ENCODE data around the gene RIMBP2.

DNA sequence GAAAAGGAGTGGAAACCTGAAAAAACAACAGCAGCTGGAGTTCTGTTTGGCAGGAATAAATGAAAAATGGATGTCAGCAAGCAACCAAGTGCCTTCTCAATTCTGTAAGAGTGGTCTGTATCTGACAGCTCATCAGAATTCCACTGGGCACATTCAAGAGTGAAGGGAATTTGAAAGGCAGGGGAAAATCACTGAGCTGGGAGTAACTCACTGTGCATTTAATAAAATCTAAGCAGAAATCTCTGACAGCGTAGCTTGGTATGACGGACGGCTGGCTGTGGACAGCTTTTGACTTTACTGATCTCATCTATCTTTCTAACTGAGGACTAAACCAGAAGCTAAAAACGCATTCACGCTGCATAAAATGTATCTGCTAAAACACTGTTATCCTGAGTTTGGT, 153.4 kb downstream of the RIMBP2 start:
- TF ChIP-seq, protein P1, sequence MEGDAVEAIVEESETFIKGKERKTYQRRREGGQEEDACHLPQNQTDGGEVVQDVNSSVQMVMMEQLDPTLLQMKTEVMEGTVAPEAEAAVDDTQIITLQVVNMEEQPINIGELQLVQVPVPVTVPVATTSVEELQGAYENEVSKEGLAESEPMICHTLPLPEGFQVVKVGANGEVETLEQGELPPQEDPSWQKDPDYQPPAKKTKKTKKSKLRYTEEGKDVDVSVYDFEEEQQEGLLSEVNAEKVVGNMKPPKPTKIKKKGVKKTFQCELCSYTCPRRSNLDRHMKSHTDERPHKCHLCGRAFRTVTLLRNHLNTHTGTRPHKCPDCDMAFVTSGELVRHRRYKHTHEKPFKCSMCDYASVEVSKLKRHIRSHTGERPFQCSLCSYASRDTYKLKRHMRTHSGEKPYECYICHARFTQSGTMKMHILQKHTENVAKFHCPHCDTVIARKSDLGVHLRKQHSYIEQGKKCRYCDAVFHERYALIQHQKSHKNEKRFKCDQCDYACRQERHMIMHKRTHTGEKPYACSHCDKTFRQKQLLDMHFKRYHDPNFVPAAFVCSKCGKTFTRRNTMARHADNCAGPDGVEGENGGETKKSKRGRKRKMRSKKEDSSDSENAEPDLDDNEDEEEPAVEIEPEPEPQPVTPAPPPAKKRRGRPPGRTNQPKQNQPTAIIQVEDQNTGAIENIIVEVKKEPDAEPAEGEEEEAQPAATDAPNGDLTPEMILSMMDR (IDR thresholded peaks at IDR 0.05; ENCODE audit: low read depth, low read length) = no peak
- TF ChIP-seq, protein P2, sequence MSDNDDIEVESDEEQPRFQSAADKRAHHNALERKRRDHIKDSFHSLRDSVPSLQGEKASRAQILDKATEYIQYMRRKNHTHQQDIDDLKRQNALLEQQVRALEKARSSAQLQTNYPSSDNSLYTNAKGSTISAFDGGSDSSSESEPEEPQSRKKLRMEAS (IDR thresholded peaks at IDR 0.05; ENCODE audit: low read depth, low read length) = no peak
- no peak for TF ChIP-seq MYC (IDR thresholded peaks at IDR 0.05; ENCODE audit: low read depth, low read length)
